Raji (cell line): Measurements from ENCODE around the gene MYL9.

ENCODE experiments used
- POLR2A ChIP-seq: IDR thresholded peaks from 2 replicates; pipeline ENCODE4 v1.6.1; 2011; ENCODE audit warnings: low read depth, low read length, control low read depth; ENCODE audit not compliant: insufficient read depth

Gene MYL9

GRCh38 chr20:36562724-36563123, 21.4 kb downstream of the MYL9 start:
- no peak for TF ChIP-seq POLR2A

GRCh38 chr20:36563374-36563773, 22.1 kb downstream of the MYL9 start:
- no peak for TF ChIP-seq POLR2A

- no peak for TF ChIP-seq POLR2A
Observed at GRCh38 chr20:36565520-36565919, 24.2 kb downstream of the MYL9 start.

GRCh38 chr20:36569847-36570429, 28.6 kb downstream of the MYL9 start:
- no peak for TF ChIP-seq POLR2A

GRCh38 chr20:36571564-36572504, 30.5 kb downstream of the MYL9 start:
- TF ChIP-seq POLR2A: no peak

- no peak for TF ChIP-seq POLR2A
Observed at GRCh38 chr20:36572701-36573102, 31.4 kb downstream of the MYL9 start.

GRCh38 chr20:36573103-36573797, 31.9 kb downstream of the MYL9 start, which contains the start of gene TGIF2:
TSS of gene TGIF2 (plus strand) at chr20:36573597. CDS start at chr20:36578775, 5,178 bp downstream.
- peak; percentile 70 for TF ChIP-seq POLR2A

GRCh38 chr20:36573798-36574365, 32.6 kb downstream of the MYL9 start:
- no peak for TF ChIP-seq POLR2A

GRCh38 chr20:36574366-36575135, 33.2 kb downstream of the MYL9 start:
- no peak for TF ChIP-seq POLR2A

GRCh38 chr20:36576081-36576445, 34.7 kb downstream of the MYL9 start:
- TF ChIP-seq POLR2A: no peak

GRCh38 chr20:36578356-36579041, 37.2 kb downstream of the MYL9 start:
- TF ChIP-seq POLR2A: no peak

- no peak for TF ChIP-seq POLR2A
Observed at GRCh38 chr20:36579996-36580545, 38.8 kb downstream of the MYL9 start.

- no peak for TF ChIP-seq POLR2A
Observed at GRCh38 chr20:36582322-36582721, 41.0 kb downstream of the MYL9 start.

- TF ChIP-seq POLR2A: no peak
Observed at GRCh38 chr20:36582821-36583220, 41.5 kb downstream of the MYL9 start.
